ENCODE data around the gene MARVELD3.

- no peak for TF ChIP-seq CTCF (IDR thresholded peaks at IDR 0.05)
- no peak for TF ChIP-seq EZH2 (IDR thresholded peaks at IDR 0.05)
- TF ChIP-seq EZH2phosphoT487 (IDR thresholded peaks at IDR 0.05), result no peak
Observed at GRCh38 chr16:71631776-71632175, 5.8 kb downstream of the MARVELD3 start.
